Smooth muscle cell (in vitro differentiated cells): ENCODE data around the gene IL20RA. TPM values are rescaled to one million over a fixed set of nuclear protein-coding genes. Genes with fewer than 3 reads are reported as not detected.
A peak's percentile ranks its signal among the peaks of the same experiment; 100 is the strongest.
"Not testable (repeated sequence)": the region's sequence is repeated elsewhere in the genome, so short reads cannot be mapped to it uniquely, and the experiment has no call there.

Source experiments
- DNase-seq: peaks from one replicate; lab custom pipeline; 2025; ENCODE audit not compliant: unreplicated experiment; lab: John Stamatoyannopoulos, UW
- H2AFZ ChIP-seq: fragments of 200-600 bp; sonication (generic); 2 replicates; pipeline ENCODE4 v1.6.0; 2016; ENCODE audit warnings: antibody characterized with exemption, low read depth, mild to moderate bottlenecking
- H3F3A ChIP-seq: fragments of 200-600 bp; sonication (generic); 2 replicates; pipeline ENCODE4 v1.6.0; 2017; ENCODE audit warnings: antibody characterized with exemption, low read depth
- H3K27ac ChIP-seq: fragments of 200-600 bp; sonication (generic); 2 replicates; pipeline ENCODE4 v1.5.1; 2016; ENCODE audit warnings: low read depth, mild to moderate bottlenecking
- H3K27me3 ChIP-seq: fragments of 200-600 bp; sonication (generic); 2 replicates; pipeline ENCODE4 v1.6.1; 2016; ENCODE audit warnings: low read depth, mild to moderate bottlenecking
- H3K36me3 ChIP-seq: fragments of 200-600 bp; sonication (generic); 2 replicates; pipeline ENCODE4 v1.5.1; 2016; ENCODE audit warnings: low read depth
- H3K4me1 ChIP-seq: fragments of 200-600 bp; sonication (generic); 2 replicates; pipeline ENCODE4 v1.5.1; 2016; ENCODE audit warnings: low read depth
- H3K4me2 ChIP-seq: fragments of 200-600 bp; sonication (generic); 2 replicates; pipeline ENCODE4 v1.6.0; 2016; ENCODE audit warnings: mild to moderate bottlenecking
- H3K4me3 ChIP-seq: fragments of 200-600 bp; sonication (generic); 2 replicates; pipeline ENCODE4 v1.5.1; 2016; ENCODE audit warnings: mild to moderate bottlenecking
- H3K79me2 ChIP-seq: fragments of 200-600 bp; sonication (generic); 2 replicates; pipeline ENCODE4 v1.6.0; 2016; ENCODE audit warnings: low read depth, mild to moderate bottlenecking
- H3K9ac ChIP-seq: fragments of 200-600 bp; sonication (generic); 2 replicates; pipeline ENCODE4 v1.6.0; 2016; ENCODE audit warnings: low read depth
- H3K9me3 ChIP-seq: fragments of 200-600 bp; sonication (generic); replicated peaks from 2 replicates; pipeline ENCODE4 v1.5.1; 2016; ENCODE audit warnings: low read depth
- H4K20me1 ChIP-seq: fragments of 200-600 bp; sonication (generic); 2 replicates; pipeline ENCODE4 v1.6.0; 2016; ENCODE audit warnings: low read depth
- WGBS: methylation state at CpG from one replicate; pipeline ENCODE4 v1.1.7; 2016; ENCODE audit warnings: low lambda C conversion rate; 5-methylcytosine and 5-hydroxymethylcytosine counted together
- polyA plus RNA-seq: library from polyadenylated mRNA; unstranded; fragments of >200 nt; fragmentation: Nextera tagmentation; extraction: Ambion mirVana; gene quantifications from 2 replicates; pipeline ENCODE4 v1.2.1, GENCODE V29; 2016
- total RNA-seq: library from RNA; depleted of rRNA; stranded (reverse); fragments of >200 nt; gene quantifications from 2 replicates; pipeline ENCODE4 v1.2.3, GENCODE V29; 2014
- TF ChIP-seq, protein P1 (sequence below): fragments of 200-600 bp; sonication (generic); IDR thresholded peaks from 2 replicates; pipeline ENCODE4 v1.5.1; 2017; ENCODE audit warnings: borderline replicate concordance, mild to moderate bottlenecking, antibody characterized with exemption; ENCODE audit not compliant: insufficient read depth, poor library complexity, severe bottlenecking

The IL20RA gene
- total and polyA plus RNA-seq, 2 experiments from 2014 or later = 0.46 to 2.9 TPM

DNA sequence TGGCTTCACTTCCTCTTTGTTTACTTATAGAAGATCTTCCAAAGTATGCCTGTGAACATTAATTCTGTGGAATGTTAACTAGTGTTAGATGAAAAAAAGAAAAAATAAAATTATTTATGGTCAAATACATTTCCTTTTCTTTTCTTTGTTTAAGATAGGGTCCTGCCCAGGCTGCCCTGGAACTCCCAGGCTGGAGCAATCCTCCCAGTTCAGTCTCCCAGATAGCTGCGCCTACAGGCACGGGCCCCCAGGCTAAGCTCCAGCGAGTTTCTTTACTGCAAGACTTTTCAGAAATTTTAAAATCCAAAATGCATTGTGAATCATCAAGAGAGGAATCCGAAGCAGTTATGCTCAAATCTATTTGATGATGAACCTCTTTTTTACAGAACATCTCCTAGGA lies 39.3 kb upstream of the IL20RA start:
- no peaks in the 10 kb centered on the region for H3K79me2 ChIP-seq
- no peaks in the 10 kb centered on the region for H3F3A ChIP-seq
- DNase-seq = no peak
- no peak overlapping the region for H3K27ac ChIP-seq
- H4K20me1 ChIP-seq = no peaks in the 10 kb centered on the region
- H3K36me3 ChIP-seq = no peaks in the 10 kb centered on the region
- no peaks in the 10 kb centered on the region for H3K9me3 ChIP-seq
- H3K27me3 ChIP-seq = no peaks in the 10 kb centered on the region
- TF ChIP-seq, protein P1, sequence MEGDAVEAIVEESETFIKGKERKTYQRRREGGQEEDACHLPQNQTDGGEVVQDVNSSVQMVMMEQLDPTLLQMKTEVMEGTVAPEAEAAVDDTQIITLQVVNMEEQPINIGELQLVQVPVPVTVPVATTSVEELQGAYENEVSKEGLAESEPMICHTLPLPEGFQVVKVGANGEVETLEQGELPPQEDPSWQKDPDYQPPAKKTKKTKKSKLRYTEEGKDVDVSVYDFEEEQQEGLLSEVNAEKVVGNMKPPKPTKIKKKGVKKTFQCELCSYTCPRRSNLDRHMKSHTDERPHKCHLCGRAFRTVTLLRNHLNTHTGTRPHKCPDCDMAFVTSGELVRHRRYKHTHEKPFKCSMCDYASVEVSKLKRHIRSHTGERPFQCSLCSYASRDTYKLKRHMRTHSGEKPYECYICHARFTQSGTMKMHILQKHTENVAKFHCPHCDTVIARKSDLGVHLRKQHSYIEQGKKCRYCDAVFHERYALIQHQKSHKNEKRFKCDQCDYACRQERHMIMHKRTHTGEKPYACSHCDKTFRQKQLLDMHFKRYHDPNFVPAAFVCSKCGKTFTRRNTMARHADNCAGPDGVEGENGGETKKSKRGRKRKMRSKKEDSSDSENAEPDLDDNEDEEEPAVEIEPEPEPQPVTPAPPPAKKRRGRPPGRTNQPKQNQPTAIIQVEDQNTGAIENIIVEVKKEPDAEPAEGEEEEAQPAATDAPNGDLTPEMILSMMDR = no peak
- WGBS = 76% methylated on average over 4 of the region's 4 CpGs
- no peak overlapping the region for H3K4me2 ChIP-seq
- no peaks in the 10 kb centered on the region for H3K4me1 ChIP-seq
- H2AFZ ChIP-seq = no peak overlapping the region
- H3K4me3 ChIP-seq = no peak overlapping the region
- H3K9ac ChIP-seq = no peak overlapping the region

DNA sequence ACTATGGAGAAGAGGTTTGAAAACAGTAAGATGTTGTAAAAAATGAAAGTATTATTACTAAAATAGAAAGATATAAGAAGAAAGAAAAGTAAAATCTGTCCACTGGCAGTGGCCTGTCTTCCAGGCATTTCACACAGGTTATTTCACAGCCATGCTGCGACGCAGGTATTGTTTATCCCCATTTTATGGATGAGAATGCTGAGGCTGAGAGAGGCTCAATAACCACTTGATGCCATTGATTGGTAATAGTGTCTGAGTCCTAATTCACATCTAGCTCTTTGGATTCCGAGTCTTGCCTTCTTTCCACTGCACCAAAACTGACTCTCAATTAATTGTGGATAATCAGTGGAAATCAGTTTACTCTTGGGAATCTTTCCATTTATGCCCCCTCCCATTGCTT lies 37.2 kb upstream of the IL20RA start:
- Histone ChIP-seq H3K79me2 (no peaks in the 10 kb centered on the region), H2AFZ (no peak overlapping the region), H3F3A (no peaks in the 10 kb centered on the region), H3K9ac (no peak overlapping the region), H3K4me3 (no peak overlapping the region), H4K20me1 (no peaks in the 10 kb centered on the region), H3K27ac (no peak overlapping the region), H3K36me3 (no peaks in the 10 kb centered on the region), H3K4me1 (no peaks in the 10 kb centered on the region), H3K4me2 (no peak overlapping the region), H3K9me3 (no peaks in the 10 kb centered on the region), H3K27me3 (no peaks in the 10 kb centered on the region)
- 97% methylated on average over 3 of the region's 3 CpGs for WGBS
- no peak for DNase-seq
- TF ChIP-seq, protein P1 = no peak

DNA sequence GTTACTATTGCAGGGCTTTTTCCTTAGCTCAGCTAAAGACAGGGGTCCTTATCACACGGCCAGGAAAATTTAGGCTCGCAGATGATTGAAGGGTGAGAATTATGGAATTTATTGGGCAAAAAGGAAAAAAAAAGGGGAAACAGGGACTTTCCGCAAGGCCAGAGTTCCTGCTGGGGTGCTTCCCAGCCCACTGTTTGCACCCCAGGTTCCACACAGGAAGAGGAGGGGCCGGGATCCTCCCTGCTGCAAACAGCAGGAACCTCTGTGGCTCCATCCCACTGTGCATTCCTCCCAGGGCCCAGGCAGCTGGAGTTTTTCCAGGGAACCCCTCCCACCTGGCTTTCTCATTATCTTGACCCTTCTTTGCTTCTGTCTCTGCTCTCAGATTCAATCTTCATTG lies 35.9 kb upstream of the IL20RA start:
- Histone ChIP-seq H3K9me3 (no peaks in the 10 kb centered on the region), H3K4me2 (no peak overlapping the region), H3K4me3 (no peak overlapping the region), H3K79me2 (no peaks in the 10 kb centered on the region), H4K20me1 (no peaks in the 10 kb centered on the region), H3K36me3 (no peaks in the 10 kb centered on the region), H3F3A (no peaks in the 10 kb centered on the region), H3K27ac (no peak overlapping the region), H3K27me3 (no peaks in the 10 kb centered on the region), H3K4me1 (no peaks in the 10 kb centered on the region), H2AFZ (no peak overlapping the region), H3K9ac (no peak overlapping the region)
- no peak for DNase-seq
- WGBS = 82% methylated on average over 4 of the region's 4 CpGs
- TF ChIP-seq, protein P1 = no peak

DNA sequence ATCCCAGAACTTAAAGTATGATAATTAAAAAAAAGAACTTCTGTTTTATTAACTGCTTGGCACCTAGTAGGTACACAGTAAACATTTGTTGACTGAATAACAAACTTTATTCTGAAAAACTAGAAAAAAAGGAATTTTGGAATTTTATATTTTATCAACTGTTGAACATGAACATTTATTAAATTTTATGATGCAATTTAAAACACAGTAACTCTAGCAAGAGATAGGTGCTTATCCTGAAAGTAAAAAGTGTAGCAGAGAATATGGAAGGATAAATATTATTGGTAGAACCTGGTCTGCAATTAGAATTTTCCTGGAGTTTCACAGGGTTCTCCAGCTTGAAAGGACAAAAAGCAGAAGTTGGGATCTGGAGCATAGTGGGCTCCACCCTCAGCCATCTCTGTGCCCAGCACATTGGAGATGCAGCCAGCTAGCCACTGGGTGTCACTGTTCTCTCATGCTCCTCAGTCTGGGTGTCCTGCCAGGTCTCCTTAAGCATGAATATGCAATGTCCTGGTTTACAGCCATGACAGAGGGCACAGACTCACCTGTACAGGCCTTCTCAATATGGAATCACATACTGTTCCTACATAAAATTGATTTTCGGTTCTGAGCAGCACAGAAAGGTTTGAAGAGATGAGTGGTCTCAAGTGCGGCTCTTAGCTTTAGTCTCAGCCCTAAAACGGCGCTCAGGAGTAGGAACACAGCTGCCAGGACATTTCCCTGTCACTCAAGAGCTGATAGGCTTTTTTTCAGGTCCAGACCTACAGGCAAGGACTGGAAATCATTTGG lies 31.7 kb upstream of the IL20RA start:
- WGBS = 72% methylated on average over 4 of the region's 4 CpGs
- no peak overlapping the region for H3K27ac ChIP-seq

GRCh38 chr6:137075790-137076189 lies 31.0 kb upstream of the IL20RA start:
- not testable (repeated sequence) for H3K79me2 ChIP-seq, H4K20me1 ChIP-seq, H3F3A ChIP-seq, H3K4me2 ChIP-seq, H3K4me1 ChIP-seq, H3K4me3 ChIP-seq, H2AFZ ChIP-seq, DNase-seq, H3K27me3 ChIP-seq, H3K27ac ChIP-seq, H3K36me3 ChIP-seq, H3K9me3 ChIP-seq, H3K9ac ChIP-seq
- 87% methylated on average over 3 of the region's 3 CpGs for WGBS

More for the DNA sequence above, 31.7 kb upstream of the IL20RA start:
- H3F3A ChIP-seq = no peaks in the 10 kb centered on the region
- no peaks in the 10 kb centered on the region for H3K36me3 ChIP-seq
- TF ChIP-seq, protein P1 = peak; percentile 57
- no peaks in the 10 kb centered on the region for H4K20me1 ChIP-seq
- no peaks in the 10 kb centered on the region for H3K27me3 ChIP-seq
- H3K4me2 ChIP-seq = no peak overlapping the region
- H3K4me3 ChIP-seq = no peak overlapping the region
- no peaks in the 10 kb centered on the region for H3K79me2 ChIP-seq
- H2AFZ ChIP-seq = no peak overlapping the region
- no peak for DNase-seq
- no peaks in the 10 kb centered on the region for H3K4me1 ChIP-seq
- no peak overlapping the region for H3K9ac ChIP-seq
- H3K9me3 ChIP-seq = no peaks in the 10 kb centered on the region
